Stimulated activated CD8-positive, alpha-beta memory T cell treated with anti-CD3 and anti-CD28 coated beads, Interleukin-4, amount 100 ng/mL, for 1 hour (primary cell): ENCODE measurements around the gene RERE.

Experiments used
- DNase-seq, 2 donors: peaks; one replicate each; pipeline ENCODE4 v3.0.0-alpha.2; 2020; ENCODE audit warnings: low read depth in 2 of 2, low spot score in 1 of 2

The RERE gene

GRCh38 chr1:8669606-8670335 lies 147.7 kb downstream of the RERE start:
- no peak for DNase-seq

- DNase-seq = no peak
Observed at GRCh38 chr1:8667869-8668594, 149.4 kb downstream of the RERE start.

- no peak for DNase-seq
Observed at GRCh38 chr1:8666389-8667167, 150.9 kb downstream of the RERE start.

GRCh38 chr1:8665833-8666232 lies 151.6 kb downstream of the RERE start:
- DNase-seq = no peak

GRCh38 chr1:8664887-8665286 lies 152.6 kb downstream of the RERE start:
- DNase-seq = no peak

GRCh38 chr1:8663915-8664329 lies 153.5 kb downstream of the RERE start:
- DNase-seq = no peak

- DNase-seq = no peak
Observed at GRCh38 chr1:8663090-8663802, 154.2 kb downstream of the RERE start.

GRCh38 chr1:8662380-8663072 lies 154.9 kb downstream of the RERE start:
- no peak for DNase-seq

- DNase-seq = no peak
Observed at GRCh38 chr1:8661185-8662110, 156.0 kb downstream of the RERE start.

GRCh38 chr1:8660411-8660828 lies 157.0 kb downstream of the RERE start:
- no peak for DNase-seq

- DNase-seq = no peak
Observed at GRCh38 chr1:8659593-8659992, 157.8 kb downstream of the RERE start.

GRCh38 chr1:8653878-8654277 lies 163.6 kb downstream of the RERE start:
- DNase-seq = no peak

GRCh38 chr1:8652467-8653046 lies 164.9 kb downstream of the RERE start:
- DNase-seq = no peak

- DNase-seq = no peak
Observed at GRCh38 chr1:8651962-8652361, 165.5 kb downstream of the RERE start.

GRCh38 chr1:8651236-8651890 lies 166.1 kb downstream of the RERE start:
- no peak for DNase-seq

GRCh38 chr1:8649875-8650274 lies 167.6 kb downstream of the RERE start:
- DNase-seq = no peak

GRCh38 chr1:8649027-8649426 lies 168.4 kb downstream of the RERE start:
- no peak for DNase-seq

GRCh38 chr1:8646996-8647395 lies 170.4 kb downstream of the RERE start:
- DNase-seq = no peak

- no peak for DNase-seq
Observed at GRCh38 chr1:8646189-8646588, 171.3 kb downstream of the RERE start.
